ENCODE results near the gene CLDN1. TPM values are rescaled to one million over a fixed set of nuclear protein-coding genes. Genes with fewer than 3 reads are reported as not detected.

CLDN1 gene
- total and polyA plus RNA-seq, 2 of the 4 experiments (the other 2 are of a cell fraction): 4.7 to 7.3 TPM

GRCh38 chr3:190357468-190357867 lies 35.2 kb upstream of the CLDN1 start:
- ChIA-PET CTCF (interaction anchor here (1.1 kb wide), 1 partner anchor 9 kb away, joined by 3 read pairs; no protein-coding TSS in a partner anchor), POLR2A (ENCODE audit: unreplicated experiment) (no interaction called here)
- no peak overlapping the region for H3K14ac ChIP-seq (replicated peaks; ENCODE audit: low read depth, low read length)

More at GRCh38 chr3:190357468-190357867, 35.2 kb upstream of the CLDN1 start:
- no peak overlapping the region for H3K4me3 ChIP-seq (ENCODE audit: insufficient read depth, low read depth, low read length)
- H2BK15ac ChIP-seq (ENCODE audit: low read depth, low read length): no peak overlapping the region
- H3K27ac ChIP-seq (ENCODE audit: insufficient read depth, low read length): no peak overlapping the region
- H3K27me3 ChIP-seq (ENCODE audit: control insufficient read depth, insufficient read depth, low read length): no peaks in the 10 kb centered on the region
- no peak overlapping the region for H3K9ac ChIP-seq (ENCODE audit: low read depth, low read length)
- H3K9me3 ChIP-seq (ENCODE audit: control insufficient read depth, insufficient read depth, low read length): peaks cover 3% of the 10 kb centered on the region; the same call in 1 of the 2 replicates
- H2AK9ac ChIP-seq (replicated peaks; ENCODE audit: low read depth, low read length, poor library complexity): no peak overlapping the region
- no peaks in the 10 kb centered on the region for H3K79me1 ChIP-seq (ENCODE audit: low read depth in 1 of 2, low read length in 2 of 2)
- dilution Hi-C loops (cut with HindIII; ENCODE audit: low sequenced_read_pairs, unreplicated experiment): no loop called here
- H2AFZ ChIP-seq (replicated peaks; ENCODE audit: low read length, poor library complexity): no peak overlapping the region
- H2BK120ac ChIP-seq (ENCODE audit: low read depth, low read length): no peak overlapping the region
- no peak overlapping the region for H2BK5ac ChIP-seq (ENCODE audit: low read depth, low read length, poor library complexity, severe bottlenecking)
- no peak overlapping the region; the same call in 1 of the 2 replicates for H3K18ac ChIP-seq (ENCODE audit: low read depth, low read length)
- H3K9me1 ChIP-seq (ENCODE audit: insufficient read depth, low read length): no peaks in the 10 kb centered on the region
- H3K4me1 ChIP-seq (ENCODE audit: control insufficient read depth, insufficient read depth, low read length): peaks cover 2% of the 10 kb centered on the region; the same call in 1 of the 2 replicates
- no peaks in the 10 kb centered on the region for H4K20me1 ChIP-seq (ENCODE audit: insufficient read depth, low read length)
- no peak for TF ChIP-seq MAZ (IDR thresholded peaks at IDR 0.05; ENCODE audit: borderline replicate concordance, low read depth, low read length)
- TF ChIP-seq BHLHE40 (IDR thresholded peaks at IDR 0.05; ENCODE audit: low read depth, low read length): no peak
- TF ChIP-seq RCOR1 (IDR thresholded peaks at IDR 0.05; ENCODE audit: insufficient replicate concordance, low read length): no peak
- TF ChIP-seq RAD21 (IDR thresholded peaks at IDR 0.05; ENCODE audit: low read length): no peak
- TF ChIP-seq CHD1 (IDR thresholded peaks at IDR 0.05; ENCODE audit: low read depth, low read length): no peak
- H3K4ac ChIP-seq (ENCODE audit: low read depth, low read length): no peak overlapping the region
- intact Hi-C loops (cut with micrococcal nuclease): no loop called here
- in situ Hi-C loops (cut with MboI; ENCODE audit: low sequenced_read_pairs): no loop called here
- peak overlapping the region; percentile 40; the same call in 1 of the 2 replicates for H3K4me2 ChIP-seq (ENCODE audit: low read depth, low read length)
- no peak overlapping the region for H2AK5ac ChIP-seq (ENCODE audit: low read depth, low read length)
- H4K91ac ChIP-seq (ENCODE audit: insufficient read depth, low read depth, low read length): no peak overlapping the region
- H3K36me3 ChIP-seq (ENCODE audit: control insufficient read depth, insufficient read depth, low read length): no peaks in the 10 kb centered on the region
- no peak overlapping the region for H2BK20ac ChIP-seq (ENCODE audit: low read depth, low read length)
- peak overlapping the region; percentile 0; the same call in 1 of the 2 replicates for H3K23ac ChIP-seq (ENCODE audit: low read depth, low read length)
- no peak overlapping the region for H3K56ac ChIP-seq (ENCODE audit: extremely low read depth, insufficient read depth, low read length)
- BruUV-seq (replicated peaks): no TSS peak
- H4K8ac ChIP-seq (ENCODE audit: low read depth in 2 of 2, low read length in 2 of 2): peak overlapping the region in 1 of 2 experiments; percentile 10; a peak in 1 of 4 replicates
- ATAC-seq (ENCODE audit: low read depth): no peak
- H4K5ac ChIP-seq (ENCODE audit: low read depth, low read length): no peak overlapping the region; the same call in 1 of the 2 replicates
- 86% methylated on average over 1 of the region's 2 CpGs; no CpG with 5 or more reads in 1 of the 2 experiments for WGBS, 2 experiments (ENCODE audit: extremely low coverage in 2 of 2, insufficient read length in 1 of 2)
- no peak for DNase-seq

Data from IMR-90 (cell line).